Activated T-helper 2 cell treated with anti-CD3 and anti-CD28 coated beads, Interferon-gamma antibody, Interleukin-2, Interleukin-4, amounts not matched to agents 10 μg/mL and 5 μg/mL and 100 μg/mL, durations not matched to agents 14 hours and 24 hours and 36 hours (primary cell): ENCODE data around the gene ZNF180. TPM values are rescaled to one million over a fixed set of nuclear protein-coding genes. Genes with fewer than 3 reads are reported as not detected.
"Not testable (repeated sequence)": the region's sequence is repeated elsewhere in the genome, so short reads cannot be mapped to it uniquely, and the experiment has no call there.

Source experiments
- DNase-seq: peaks from one replicate; pipeline ENCODE4 v3.0.0; 2021; ENCODE audit warnings: low spot score
- H3K27ac Mint-ChIP-seq: one replicate; pipeline ENCODE4 v1.8.0; 2021; ENCODE audit warnings: mixed read lengths
- H3K27me3 Mint-ChIP-seq: one replicate; pipeline ENCODE4 v1.8.0; 2021; ENCODE audit warnings: low read depth, mixed read lengths
- H3K36me3 Mint-ChIP-seq: one replicate; pipeline ENCODE4 v1.8.0; 2021; ENCODE audit warnings: low read depth, mixed read lengths
- H3K4me1 Mint-ChIP-seq: one replicate; pipeline ENCODE4 v1.8.0; 2021; ENCODE audit warnings: low read depth, mixed read lengths
- H3K4me3 Mint-ChIP-seq: one replicate; pipeline ENCODE4 v1.8.0; 2021; ENCODE audit warnings: low read depth, mild to moderate bottlenecking, moderate library complexity, mixed read lengths
- H3K9me3 Mint-ChIP-seq: one replicate; pipeline ENCODE4 v1.8.0; 2021; ENCODE audit warnings: mixed read lengths
- intact Hi-C: fragments of 100-400 bp; cut with micrococcal nuclease; formaldehyde crosslinking; loops from one replicate; pipeline ENCODE4 v1.15.1; 2023
- total RNA-seq: library from RNA; stranded (reverse); gene quantifications from 2 replicates; pipeline ENCODE4 v1.2.3, GENCODE V29; 2022

The ZNF180 gene
- 7.3 and 8.3 TPM in 2 replicates for total RNA-seq

- peak; percentile 91 for DNase-seq
- Mint-ChIP-seq H3K27me3 (no peaks in the 10 kb centered on the region), H3K27ac (peak within 1 kb of the TSS; percentile 87), H3K4me3 (peak within 1 kb of the TSS; percentile 91), H3K4me1 (peaks cover 21% of the 10 kb centered on the region), H3K36me3 (peaks cover 56% of the 10 kb centered on the region), H3K9me3 (peaks cover 68% of the 10 kb centered on the region)
- intact Hi-C loops: loop anchor here (1.0 to 10.0 kb wide), 6 partner anchors 24 to 883 kb away; partner anchors contain the start of genes ZNF225, ZNF227, ZNF283 and ZNF428
Observed at GRCh38 chr19:44499962-44500949, at the start of gene ZNF180. ZNF180 (minus strand) TSS chr19:44500522; CDS start chr19:44497334, 3,188 bp downstream.

DNA sequence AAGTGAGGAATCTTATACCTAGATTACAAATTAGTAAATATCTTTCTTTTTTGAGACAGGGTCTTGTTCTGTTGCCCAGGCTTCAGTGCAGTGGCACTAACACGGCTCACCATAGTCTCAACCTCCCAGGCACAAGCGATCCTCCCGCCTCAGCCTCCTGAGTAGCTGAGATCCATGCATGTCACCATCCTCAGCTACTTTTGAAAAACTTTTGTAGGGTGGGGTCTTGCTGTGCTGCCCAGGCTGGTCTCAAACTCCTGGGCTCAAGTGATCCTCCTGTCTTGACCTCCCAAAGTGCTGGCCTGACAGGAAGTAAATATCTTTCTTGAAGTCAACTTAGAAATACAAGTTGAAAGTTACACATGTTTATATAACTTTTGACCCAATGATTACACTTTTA is 49.2 kb upstream of the ZNF180 start:
- H3K27ac Mint-ChIP-seq: no peak overlapping the region
- H3K4me1 Mint-ChIP-seq: no peaks in the 10 kb centered on the region
- intact Hi-C loops: no loop called here
- H3K4me3 Mint-ChIP-seq: no peak overlapping the region
- H3K27me3 Mint-ChIP-seq: no peaks in the 10 kb centered on the region
- H3K9me3 Mint-ChIP-seq: peaks cover 22% of the 10 kb centered on the region
- DNase-seq: no peak
- H3K36me3 Mint-ChIP-seq: no peaks in the 10 kb centered on the region

DNA sequence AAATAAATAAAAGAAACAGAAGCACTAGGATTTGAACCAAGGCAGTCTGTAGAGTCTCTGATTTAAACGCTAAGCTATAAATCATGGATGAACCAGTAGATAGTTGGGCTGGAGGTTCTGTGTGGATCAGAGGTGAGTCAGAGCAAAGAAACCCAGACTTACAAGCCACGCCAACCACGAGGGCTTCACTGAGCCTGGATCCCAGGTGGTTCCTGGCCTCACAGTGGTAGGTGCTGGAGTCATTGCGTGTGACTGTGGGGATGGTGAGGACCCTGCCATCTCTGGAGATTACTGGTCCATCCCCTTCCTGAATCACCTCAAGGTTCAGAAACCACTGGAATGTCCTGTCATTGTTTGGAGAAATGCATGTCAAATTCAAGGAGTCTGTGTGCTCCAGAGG is 48.4 kb upstream of the ZNF180 start:
- H3K27me3 Mint-ChIP-seq: no peaks in the 10 kb centered on the region
- H3K4me3 Mint-ChIP-seq: no peak overlapping the region
- H3K36me3 Mint-ChIP-seq: no peaks in the 10 kb centered on the region
- intact Hi-C loops: no loop called here
- no peak for DNase-seq
- no peaks in the 10 kb centered on the region for H3K4me1 Mint-ChIP-seq
- no peak overlapping the region for H3K27ac Mint-ChIP-seq
- H3K9me3 Mint-ChIP-seq: peaks cover 25% of the 10 kb centered on the region

- no peaks in the 10 kb centered on the region for H3K27me3 Mint-ChIP-seq
- H3K4me3 Mint-ChIP-seq: no peak overlapping the region
- peaks cover 38% of the 10 kb centered on the region for H3K9me3 Mint-ChIP-seq
- H3K36me3 Mint-ChIP-seq: no peaks in the 10 kb centered on the region
- intact Hi-C loops: no loop called here
- H3K27ac Mint-ChIP-seq: no peak overlapping the region
- no peaks in the 10 kb centered on the region for H3K4me1 Mint-ChIP-seq
- no peak for DNase-seq
Observed at GRCh38 chr19:44544031-44544430, 43.7 kb upstream of the ZNF180 start.

GRCh38 chr19:44542671-44543070 is 42.3 kb upstream of the ZNF180 start:
- H3K27me3 Mint-ChIP-seq: no peaks in the 10 kb centered on the region
- no peaks in the 10 kb centered on the region for H3K36me3 Mint-ChIP-seq

GRCh38 chr19:44540736-44541135 is 40.4 kb upstream of the ZNF180 start:
- DNase-seq: no peak
- intact Hi-C loops: no loop called here
- Mint-ChIP-seq H3K36me3 (no peaks in the 10 kb centered on the region), H3K4me3 (no peak overlapping the region), H3K4me1 (no peaks in the 10 kb centered on the region), H3K9me3 (peaks cover 60% of the 10 kb centered on the region), H3K27ac (no peak overlapping the region), H3K27me3 (no peaks in the 10 kb centered on the region)

More at GRCh38 chr19:44542671-44543070, 42.3 kb upstream of the ZNF180 start:
- intact Hi-C loops: no loop called here
- H3K4me3 Mint-ChIP-seq: no peak overlapping the region
- H3K9me3 Mint-ChIP-seq: peaks cover 42% of the 10 kb centered on the region
- no peaks in the 10 kb centered on the region for H3K4me1 Mint-ChIP-seq
- no peak for DNase-seq
- H3K27ac Mint-ChIP-seq: no peak overlapping the region

DNA sequence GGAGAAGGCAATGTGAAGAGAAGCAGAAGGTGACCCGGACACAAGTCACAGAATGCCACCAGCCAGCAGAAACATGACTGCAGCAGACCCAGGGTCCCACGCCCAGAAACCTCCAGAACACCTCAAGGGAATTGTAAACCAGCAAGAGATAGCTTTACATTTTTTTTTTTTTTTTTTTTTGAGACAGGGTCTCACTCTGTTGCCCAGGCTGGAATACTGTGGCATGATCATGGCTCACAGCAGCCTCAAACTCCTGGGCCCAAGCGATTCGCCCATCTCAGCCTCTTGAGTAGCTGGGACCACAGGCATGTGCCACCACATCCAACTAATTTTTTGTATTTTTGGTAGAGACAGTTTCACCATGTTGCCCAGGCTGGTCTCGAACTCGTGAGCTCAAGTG is 39.7 kb upstream of the ZNF180 start:
- no peak overlapping the region for H3K27ac Mint-ChIP-seq

GRCh38 chr19:44539236-44539826 is 39.0 kb upstream of the ZNF180 start:
- Mint-ChIP-seq H3K36me3 (no peaks in the 10 kb centered on the region), H3K27ac (no peak overlapping the region), H3K4me1 (no peaks in the 10 kb centered on the region), H3K4me3 (no peak overlapping the region), H3K27me3 (no peaks in the 10 kb centered on the region), H3K9me3 (peaks cover 65% of the 10 kb centered on the region)
- intact Hi-C loops: no loop called here
- no peak for DNase-seq

More for the DNA sequence above, 39.7 kb upstream of the ZNF180 start:
- Mint-ChIP-seq H3K4me1 (no peaks in the 10 kb centered on the region), H3K4me3 (no peak overlapping the region), H3K9me3 (peaks cover 67% of the 10 kb centered on the region), H3K27me3 (no peaks in the 10 kb centered on the region), H3K36me3 (no peaks in the 10 kb centered on the region)
- intact Hi-C loops: no loop called here
- DNase-seq: no peak

- H3K4me1 Mint-ChIP-seq, H3K4me3 Mint-ChIP-seq, H3K36me3 Mint-ChIP-seq, DNase-seq, intact Hi-C loops, H3K27ac Mint-ChIP-seq, H3K27me3 Mint-ChIP-seq: not testable (repeated sequence)
- peaks cover 61% of the 10 kb centered on the region for H3K9me3 Mint-ChIP-seq
Observed at GRCh38 chr19:44535361-44535760, 35.0 kb upstream of the ZNF180 start.

DNA sequence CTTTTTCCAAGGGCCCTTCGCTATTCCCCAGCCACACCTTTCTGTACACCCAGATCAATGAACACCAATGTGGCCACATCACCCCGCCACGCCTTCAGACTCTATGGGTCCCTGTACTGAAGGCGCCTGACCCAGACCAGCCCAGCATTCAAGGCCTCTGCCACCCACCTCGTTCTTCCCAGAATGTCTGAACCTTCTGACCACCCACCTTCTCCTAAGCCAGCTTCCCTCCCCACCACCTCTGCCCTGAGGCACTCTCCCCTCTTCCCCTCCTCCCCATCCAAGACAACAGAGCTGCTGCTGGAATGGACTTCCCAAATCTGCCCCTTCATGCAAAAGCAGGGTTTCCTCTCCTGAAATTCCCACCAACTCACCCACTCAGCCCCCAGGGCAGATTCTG is 32.5 kb upstream of the ZNF180 start:
- Mint-ChIP-seq H3K27me3 (no peaks in the 10 kb centered on the region), H3K27ac (no peak overlapping the region), H3K4me1 (no peaks in the 10 kb centered on the region), H3K36me3 (no peaks in the 10 kb centered on the region), H3K4me3 (no peak overlapping the region), H3K9me3 (peaks cover 65% of the 10 kb centered on the region)
- intact Hi-C loops: no loop called here
- DNase-seq: no peak

- DNase-seq: no peak
- no peaks in the 10 kb centered on the region for H3K4me1 Mint-ChIP-seq
- H3K27ac Mint-ChIP-seq: no peak overlapping the region
- H3K9me3 Mint-ChIP-seq: peaks cover 53% of the 10 kb centered on the region
- no peak overlapping the region for H3K4me3 Mint-ChIP-seq
- H3K36me3 Mint-ChIP-seq: no peaks in the 10 kb centered on the region
- intact Hi-C loops: no loop called here
- H3K27me3 Mint-ChIP-seq: no peaks in the 10 kb centered on the region
Observed at GRCh38 chr19:44530777-44531176, 30.5 kb upstream of the ZNF180 start.

DNA sequence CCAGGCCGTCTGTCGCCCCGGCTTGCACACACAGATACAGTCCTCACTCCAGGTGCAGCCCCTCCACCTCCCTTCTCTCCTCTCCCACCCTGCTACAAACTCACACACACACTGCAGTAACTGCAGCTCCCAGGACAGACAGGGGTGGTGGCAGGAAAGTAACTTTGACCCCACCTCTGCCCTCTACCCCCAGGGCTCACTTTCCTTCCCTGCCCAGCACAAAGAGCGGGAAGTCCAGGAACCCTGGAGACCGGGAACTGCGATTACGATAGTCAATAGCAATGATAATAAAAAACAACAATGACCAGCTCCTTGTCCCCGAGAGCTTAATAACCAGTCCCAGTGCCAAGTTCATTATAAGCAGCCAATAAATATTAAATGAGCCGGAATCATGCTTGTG is 29.2 kb upstream of the ZNF180 start, which contains the start of gene CEACAM20:
Gene CEACAM20, minus strand, starts transcription at position 140 of the 400 bp plus-strand sequence. CDS start 166 bp downstream, outside the sequence.
- Mint-ChIP-seq H3K27me3 (no peaks in the 10 kb centered on the region), H3K4me1 (no peaks in the 10 kb centered on the region), H3K4me3 (no peak within 1 kb of the TSS), H3K27ac (no peak within 1 kb of the TSS), H3K9me3 (peaks cover 47% of the 10 kb centered on the region), H3K36me3 (no peaks in the 10 kb centered on the region)
- intact Hi-C loops: no loop called here
- no peak for DNase-seq

- no peaks in the 10 kb centered on the region for H3K36me3 Mint-ChIP-seq
- H3K4me3 Mint-ChIP-seq: no peak overlapping the region
- no peaks in the 10 kb centered on the region for H3K4me1 Mint-ChIP-seq
- DNase-seq: no peak
- intact Hi-C loops: no loop called here
- H3K27ac Mint-ChIP-seq: no peak overlapping the region
- H3K9me3 Mint-ChIP-seq: peaks cover 47% of the 10 kb centered on the region
- no peaks in the 10 kb centered on the region for H3K27me3 Mint-ChIP-seq
Observed at GRCh38 chr19:44527554-44527953, 27.2 kb upstream of the ZNF180 start.
